ENCODE measurements around the gene LRRK1. TPM values are rescaled to one million over a fixed set of nuclear protein-coding genes. Genes with fewer than 3 reads are reported as not detected.

The LRRK1 gene
- total RNA-seq, 2 donors from 2014 or later: 0.74 to 1.2 TPM

- DNase-seq: no peak
- ATAC-seq (replicated peaks in 1 of 2): no peak
- H3K27me3 Mint-ChIP-seq (ENCODE audit: low read depth): peaks cover 32% of the 10 kb centered on the region
- no peak overlapping the region for H3K4me3 Mint-ChIP-seq
- peaks cover 0 to 1% of the 10 kb centered on the region in 2 donors for H3K36me3 Mint-ChIP-seq (ENCODE audit: insufficient read depth in 2 of 2)
- H3K27ac Mint-ChIP-seq: no peak overlapping the region
- H3K4me1 Mint-ChIP-seq (ENCODE audit: low read depth): no peaks in the 10 kb centered on the region
- H3K9me3 Mint-ChIP-seq: peaks cover 0 to 2% of the 10 kb centered on the region in 2 donors
Measured at GRCh38 chr15:101042320-101042719, 123.2 kb downstream of the LRRK1 start.

- Mint-ChIP-seq H3K27ac (no peak overlapping the region), H3K36me3 (ENCODE audit: insufficient read depth in 2 of 2) (peaks cover 0 to 1% of the 10 kb centered on the region in 2 donors), H3K4me1 (ENCODE audit: low read depth) (no peaks in the 10 kb centered on the region), H3K4me3 (no peak overlapping the region), H3K27me3 (ENCODE audit: low read depth) (peaks cover 32% of the 10 kb centered on the region), H3K9me3 (peaks cover 0 to 2% of the 10 kb centered on the region in 2 donors)
- ATAC-seq (replicated peaks in 1 of 2): no peak
- DNase-seq: no peak
Measured at GRCh38 chr15:101043011-101043410, 123.9 kb downstream of the LRRK1 start.

- no peak for DNase-seq
Measured at GRCh38 chr15:101043911-101044624, 124.9 kb downstream of the LRRK1 start.

GRCh38 chr15:101044625-101045235, 125.6 kb downstream of the LRRK1 start:
- no peak for ATAC-seq (replicated peaks in 1 of 2)
- H3K4me1 Mint-ChIP-seq (ENCODE audit: low read depth): no peaks in the 10 kb centered on the region
- H3K9me3 Mint-ChIP-seq: peaks cover 0 to 2% of the 10 kb centered on the region in 2 donors
- H3K4me3 Mint-ChIP-seq: no peak overlapping the region
- peaks cover 27% of the 10 kb centered on the region for H3K27me3 Mint-ChIP-seq (ENCODE audit: low read depth)
- DNase-seq: no peak
- no peak overlapping the region for H3K27ac Mint-ChIP-seq
- peaks cover 0 to 1% of the 10 kb centered on the region in 2 donors for H3K36me3 Mint-ChIP-seq (ENCODE audit: insufficient read depth in 2 of 2)

More at GRCh38 chr15:101043911-101044624, 124.9 kb downstream of the LRRK1 start:
- Mint-ChIP-seq H3K27me3 (ENCODE audit: low read depth) (peaks cover 32% of the 10 kb centered on the region), H3K9me3 (peaks cover 0 to 2% of the 10 kb centered on the region in 2 donors), H3K27ac (no peak overlapping the region), H3K4me3 (no peak overlapping the region), H3K4me1 (ENCODE audit: low read depth) (no peaks in the 10 kb centered on the region), H3K36me3 (ENCODE audit: insufficient read depth in 2 of 2) (peaks cover 0 to 1% of the 10 kb centered on the region in 2 donors)
- ATAC-seq (replicated peaks in 1 of 2): no peak

GRCh38 chr15:101045236-101045646, 126.1 kb downstream of the LRRK1 start:
- H3K27ac Mint-ChIP-seq: no peak overlapping the region
- DNase-seq: no peak
- H3K27me3 Mint-ChIP-seq (ENCODE audit: low read depth): peaks cover 26% of the 10 kb centered on the region
- peaks cover 0 to 1% of the 10 kb centered on the region in 2 donors for H3K36me3 Mint-ChIP-seq (ENCODE audit: insufficient read depth in 2 of 2)
- no peak overlapping the region for H3K4me3 Mint-ChIP-seq
- no peaks in the 10 kb centered on the region for H3K4me1 Mint-ChIP-seq (ENCODE audit: low read depth)
- ATAC-seq (replicated peaks in 1 of 2): no peak
- peaks cover 0 to 2% of the 10 kb centered on the region in 2 donors for H3K9me3 Mint-ChIP-seq

GRCh38 chr15:101045835-101046691, 126.9 kb downstream of the LRRK1 start:
- no peaks in the 10 kb centered on the region for H3K4me1 Mint-ChIP-seq (ENCODE audit: low read depth)

GRCh38 chr15:101046826-101047225, 127.7 kb downstream of the LRRK1 start:
- no peak overlapping the region for H3K27ac Mint-ChIP-seq
- no peaks in the 10 kb centered on the region for H3K36me3 Mint-ChIP-seq (ENCODE audit: insufficient read depth in 2 of 2)
- H3K4me3 Mint-ChIP-seq: no peak overlapping the region
- ATAC-seq (replicated peaks in 1 of 2): no peak
- H3K27me3 Mint-ChIP-seq (ENCODE audit: low read depth): peaks cover 13% of the 10 kb centered on the region
- no peaks in the 10 kb centered on the region for H3K9me3 Mint-ChIP-seq
- H3K4me1 Mint-ChIP-seq (ENCODE audit: low read depth): no peaks in the 10 kb centered on the region
- no peak for DNase-seq

More at GRCh38 chr15:101045835-101046691, 126.9 kb downstream of the LRRK1 start:
- H3K4me3 Mint-ChIP-seq: no peak overlapping the region
- no peak overlapping the region for H3K27ac Mint-ChIP-seq
- peaks cover 0 to 1% of the 10 kb centered on the region in 2 donors for H3K36me3 Mint-ChIP-seq (ENCODE audit: insufficient read depth in 2 of 2)
- peaks cover 0 to 2% of the 10 kb centered on the region in 2 donors for H3K9me3 Mint-ChIP-seq
- peaks cover 21% of the 10 kb centered on the region for H3K27me3 Mint-ChIP-seq (ENCODE audit: low read depth)
- DNase-seq (no peak), ATAC-seq (replicated peaks in 1 of 2) (no peak)

- Mint-ChIP-seq H3K4me3 (no peak overlapping the region), H3K9me3 (no peaks in the 10 kb centered on the region), H3K27me3 (ENCODE audit: low read depth) (peaks cover 13% of the 10 kb centered on the region), H3K27ac (no peak overlapping the region), H3K4me1 (ENCODE audit: low read depth) (no peaks in the 10 kb centered on the region), H3K36me3 (ENCODE audit: insufficient read depth in 2 of 2) (no peaks in the 10 kb centered on the region)
- DNase-seq (no peak), ATAC-seq (replicated peaks in 1 of 2) (no peak)
Measured at GRCh38 chr15:101047301-101047781, 128.2 kb downstream of the LRRK1 start.

- no peak overlapping the region for H3K27ac Mint-ChIP-seq
- DNase-seq (no peak), ATAC-seq (replicated peaks in 1 of 2) (no peak)
- no peak overlapping the region for H3K4me3 Mint-ChIP-seq
- peaks cover 6% of the 10 kb centered on the region for H3K27me3 Mint-ChIP-seq (ENCODE audit: low read depth)
- H3K36me3 Mint-ChIP-seq (ENCODE audit: insufficient read depth in 2 of 2): no peaks in the 10 kb centered on the region
- no peaks in the 10 kb centered on the region for H3K9me3 Mint-ChIP-seq
- H3K4me1 Mint-ChIP-seq (ENCODE audit: low read depth): no peaks in the 10 kb centered on the region
Measured at GRCh38 chr15:101048176-101048575, 129.0 kb downstream of the LRRK1 start.

GRCh38 chr15:101048581-101049030, 129.4 kb downstream of the LRRK1 start:
- no peak overlapping the region for H3K4me3 Mint-ChIP-seq
- DNase-seq (no peak), ATAC-seq (replicated peaks in 1 of 2) (no peak)
- H3K4me1 Mint-ChIP-seq (ENCODE audit: low read depth): no peaks in the 10 kb centered on the region
- no peaks in the 10 kb centered on the region for H3K36me3 Mint-ChIP-seq (ENCODE audit: insufficient read depth in 2 of 2)
- no peaks in the 10 kb centered on the region for H3K9me3 Mint-ChIP-seq
- no peak overlapping the region for H3K27ac Mint-ChIP-seq
- peaks cover 6% of the 10 kb centered on the region for H3K27me3 Mint-ChIP-seq (ENCODE audit: low read depth)

- Mint-ChIP-seq H3K4me3 (no peak overlapping the region), H3K27ac (no peak overlapping the region), H3K4me1 (ENCODE audit: low read depth) (no peaks in the 10 kb centered on the region), H3K36me3 (ENCODE audit: insufficient read depth in 2 of 2) (no peaks in the 10 kb centered on the region), H3K9me3 (no peaks in the 10 kb centered on the region), H3K27me3 (ENCODE audit: low read depth) (peaks cover 6% of the 10 kb centered on the region)
- no peak for DNase-seq
- ATAC-seq (replicated peaks in 1 of 2): no peak
Measured at GRCh38 chr15:101049282-101049681, 130.1 kb downstream of the LRRK1 start.

- ATAC-seq (replicated peaks in 1 of 2) (no peak), DNase-seq (no peak)
- Mint-ChIP-seq H3K4me1 (ENCODE audit: low read depth) (no peaks in the 10 kb centered on the region), H3K9me3 (no peaks in the 10 kb centered on the region), H3K27me3 (ENCODE audit: low read depth) (peaks cover 3% of the 10 kb centered on the region), H3K27ac (no peak overlapping the region), H3K36me3 (ENCODE audit: insufficient read depth in 2 of 2) (no peaks in the 10 kb centered on the region), H3K4me3 (no peak overlapping the region)
Measured at GRCh38 chr15:101049856-101050622, 130.9 kb downstream of the LRRK1 start.

All from activated T-cell treated with anti-CD3 and anti-CD28 coated beads, Interleukin-2, amount 50 U/mL, for 72 hours (primary cell).